GM23248 (cell line): Measurements from ENCODE around the gene SLC35F5. TPM values are rescaled to one million over a fixed set of nuclear protein-coding genes. Genes with fewer than 3 reads are reported as not detected.
A peak's percentile ranks its signal among the peaks of the same experiment; 100 is the strongest.

Experiments
- DNase-seq: peaks from one replicate; pipeline ENCODE4 v3.0.0-alpha.2; 2015
- H2AFZ ChIP-seq: fragments of 200-600 bp; sonication (generic); 2 replicates; pipeline ENCODE4 v1.6.1; 2016; ENCODE audit warnings: antibody characterized with exemption
- H3F3A ChIP-seq: fragments of 200-600 bp; sonication (generic); 2 replicates; pipeline ENCODE4 v1.6.1; 2016; ENCODE audit warnings: mild to moderate bottlenecking, antibody characterized with exemption, mixed run types; ENCODE audit not compliant: insufficient read depth
- H3K27ac ChIP-seq: fragments of 200-600 bp; sonication (generic); 2 replicates; pipeline ENCODE4 v1.5.1; 2016; ENCODE audit warnings: mild to moderate bottlenecking
- H3K27me3 ChIP-seq: fragments of 200-600 bp; sonication (generic); replicated peaks from 2 replicates; pipeline ENCODE4 v1.6.1; 2016; ENCODE audit warnings: mild to moderate bottlenecking; ENCODE audit not compliant: insufficient read depth
- H3K36me3 ChIP-seq: fragments of 200-600 bp; sonication (generic); 2 replicates; pipeline ENCODE4 v1.6.1; 2016; ENCODE audit warnings: low read depth, mild to moderate bottlenecking
- H3K4me1 ChIP-seq: fragments of 200-600 bp; sonication (generic); 2 replicates; pipeline ENCODE4 v1.6.1; 2016; ENCODE audit warnings: mild to moderate bottlenecking; ENCODE audit not compliant: insufficient read depth
- H3K4me2 ChIP-seq: fragments of 200-600 bp; sonication (generic); one replicate; pipeline ENCODE4 v1.6.1; 2016; ENCODE audit warnings: mild to moderate bottlenecking; ENCODE audit not compliant: unreplicated experiment
- H3K4me3 ChIP-seq: fragments of 200-600 bp; sonication (generic); 2 replicates; pipeline ENCODE4 v1.5.1; 2016; ENCODE audit warnings: mild to moderate bottlenecking
- H3K79me2 ChIP-seq: fragments of 200-600 bp; sonication (generic); 2 replicates; pipeline ENCODE4 v1.6.1; 2016; ENCODE audit warnings: mild to moderate bottlenecking; ENCODE audit not compliant: insufficient read depth
- H3K9ac ChIP-seq: fragments of 200-600 bp; sonication (generic); 2 replicates; pipeline ENCODE4 v1.6.1; 2016; ENCODE audit warnings: mild to moderate bottlenecking
- H3K9me2 ChIP-seq: fragments of 200-600 bp; sonication (generic); 2 replicates; pipeline ENCODE4 v1.6.1; 2016; ENCODE audit warnings: mixed run types, mild to moderate bottlenecking, moderate library complexity; ENCODE audit not compliant: insufficient read depth
- H3K9me3 ChIP-seq: fragments of 200-600 bp; sonication (generic); one replicate; pipeline ENCODE4 v1.6.1; 2017; ENCODE audit warnings: low read depth
- H4K20me1 ChIP-seq: fragments of 200-600 bp; sonication (generic); 2 replicates; pipeline ENCODE4 v1.6.0; 2016; ENCODE audit not compliant: insufficient read depth
- EZH2 ChIP-seq: fragments of 200-600 bp; sonication (generic); IDR thresholded peaks from 2 replicates; pipeline ENCODE4 v1.6.1; 2018; ENCODE audit warnings: antibody characterized with exemption, mild to moderate bottlenecking; ENCODE audit not compliant: insufficient read depth, poor library complexity, severe bottlenecking
- EZH2phosphoT487 ChIP-seq: fragments of 200-600 bp; sonication (generic); IDR thresholded peaks from 2 replicates; pipeline ENCODE4 v1.6.1; 2018; ENCODE audit warnings: antibody characterized with exemption, moderate library complexity, mild to moderate bottlenecking, low read depth; ENCODE audit not compliant: insufficient read depth
- WGBS, 2 experiments: methylation state at CpG; one replicate each; pipeline ENCODE4 v1.1.6; 2015 to 2017; ENCODE audit warnings: low lambda C conversion rate in 2 of 2, low coverage in 1 of 2; ENCODE audit errors: missing lambda C conversion rate in 2 of 2; 5-methylcytosine and 5-hydroxymethylcytosine counted together
- in situ Hi-C: fragments of 300-500 bp; cut with MboI; formaldehyde crosslinking; loops from 2 replicates; pipeline ENCODE4 v1.15.0; 2020
- polyA plus RNA-seq: library from polyadenylated mRNA; unstranded; fragments of >200 nt; fragmentation: Nextera tagmentation; extraction: Ambion mirVana; gene quantifications from 2 replicates; pipeline ENCODE4 v1.2.1, GENCODE V29; 2016
- total RNA-seq: library from RNA; depleted of rRNA; stranded (reverse); fragments of >200 nt; shearing (Covaris generic); gene quantifications from 2 replicates; pipeline ENCODE4 v1.2.3, GENCODE V29; 2014

SLC35F5 gene
- total and polyA plus RNA-seq, 2 experiments from 2014 or later = 97.0 to 146 TPM

DNA sequence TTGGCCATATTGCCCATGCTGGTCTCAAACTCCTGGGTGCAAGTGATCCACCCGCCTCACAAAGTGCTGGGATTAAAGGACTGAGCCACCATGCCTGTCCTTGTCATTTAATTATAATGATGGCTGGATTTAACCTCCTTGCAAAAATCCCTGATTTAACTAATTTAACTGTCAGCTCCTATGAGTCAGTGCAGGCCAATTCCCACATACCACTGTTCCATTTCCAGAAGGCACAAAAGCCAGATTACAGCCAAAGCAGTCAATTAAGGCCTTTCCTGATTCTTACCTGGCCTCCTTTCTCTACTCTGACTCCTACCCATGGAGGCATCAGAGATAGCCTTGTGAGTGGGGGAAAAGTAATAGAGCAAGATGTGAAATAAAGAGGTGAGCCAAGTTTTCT, 12.3 kb upstream of the SLC35F5 start:
- in situ Hi-C loops = no loop called here

DNA sequence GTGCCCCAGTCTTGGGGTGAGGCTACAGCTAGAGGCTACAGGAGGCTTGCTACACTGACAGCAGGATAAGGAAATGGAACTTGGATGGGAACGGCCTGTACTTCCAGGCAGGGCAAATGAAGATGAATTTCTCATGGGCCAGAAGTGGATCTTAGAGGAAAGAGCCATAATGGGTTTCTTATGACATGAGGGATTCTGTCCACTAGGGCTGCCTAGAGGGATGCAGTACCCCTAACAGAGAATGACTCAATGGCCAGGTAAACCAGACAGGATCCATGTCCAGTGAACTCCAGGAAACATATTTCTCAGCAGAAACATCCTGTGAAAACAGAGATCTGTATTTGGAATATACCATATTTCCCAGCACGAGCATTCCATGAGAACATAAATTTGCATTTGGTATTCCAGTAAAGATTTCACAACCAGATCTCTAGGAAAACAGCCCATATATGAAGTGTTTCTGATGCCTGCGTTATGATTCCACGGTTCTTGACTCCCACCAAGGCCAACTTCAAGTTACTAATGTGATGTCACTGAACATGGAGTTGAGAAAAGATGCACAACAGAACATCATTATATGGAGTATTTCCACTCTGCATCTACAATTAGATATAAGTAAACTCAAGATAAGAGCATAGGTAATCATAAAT, 11.5 kb upstream of the SLC35F5 start:
- Histone ChIP-seq H3F3A (peaks cover 1% of the 10 kb centered on the region; the same call in 1 of the 2 replicates), H2AFZ (no peak overlapping the region), H3K79me2 (no peaks in the 10 kb centered on the region), H3K27ac (no peak overlapping the region), H3K36me3 (no peaks in the 10 kb centered on the region), H3K9me2 (no peaks in the 10 kb centered on the region; the same call in 1 of the 2 replicates), H3K4me1 (peaks cover 2% of the 10 kb centered on the region), H3K9me3 (no peaks in the 10 kb centered on the region), H3K4me2 (no peak overlapping the region), H3K9ac (no peak overlapping the region), H3K27me3 (no peaks in the 10 kb centered on the region), H4K20me1 (no peaks in the 10 kb centered on the region), H3K4me3 (no peak overlapping the region)
- no peak for TF ChIP-seq EZH2
- TF ChIP-seq EZH2phosphoT487 = no peak
- 85 to 87% methylated on average over 4 of the region's 4 CpGs for WGBS, 2 experiments
- in situ Hi-C loops = no loop called here
- DNase-seq = no peak

More for the DNA sequence above, 12.3 kb upstream of the SLC35F5 start:
- H3K4me2 ChIP-seq = no peak overlapping the region
- H3K27ac ChIP-seq = no peak overlapping the region
- peak overlapping the region; percentile 58; the same call in 1 of the 2 replicates for H2AFZ ChIP-seq
- no peaks in the 10 kb centered on the region; the same call in 1 of the 2 replicates for H3F3A ChIP-seq
- no peak overlapping the region for H3K4me3 ChIP-seq
- no peaks in the 10 kb centered on the region for H3K9me2 ChIP-seq
- H3K4me1 ChIP-seq = no peaks in the 10 kb centered on the region
- peak; percentile 48 for DNase-seq
- WGBS, 2 experiments = 92 to 100% methylated on average over 1 of the region's 1 CpG
- H3K27me3 ChIP-seq = no peaks in the 10 kb centered on the region
- no peaks in the 10 kb centered on the region for H3K79me2 ChIP-seq
- no peaks in the 10 kb centered on the region for H4K20me1 ChIP-seq
- TF ChIP-seq EZH2phosphoT487 = no peak
- TF ChIP-seq EZH2 = no peak
- 0 out of 2 replicates have a peak overlapping the region, but pooled peaks have one; percentile 15 for H3K9ac ChIP-seq
- no peaks in the 10 kb centered on the region for H3K36me3 ChIP-seq
- H3K9me3 ChIP-seq = no peaks in the 10 kb centered on the region

GRCh38 chr2:113765276-113765675, 8.8 kb upstream of the SLC35F5 start:
- Histone ChIP-seq H3K27me3 (no peaks in the 10 kb centered on the region), H3K36me3 (no peaks in the 10 kb centered on the region), H3F3A (peaks cover 26% of the 10 kb centered on the region), H3K79me2 (no peaks in the 10 kb centered on the region), H3K4me3 (no peak overlapping the region), H3K9ac (no peak overlapping the region), H3K9me3 (no peaks in the 10 kb centered on the region), H4K20me1 (no peaks in the 10 kb centered on the region), H3K27ac (no peak overlapping the region), H3K4me1 (peaks cover 28% of the 10 kb centered on the region), H2AFZ (no peak overlapping the region), H3K4me2 (no peak overlapping the region), H3K9me2 (no peaks in the 10 kb centered on the region; the same call in 1 of the 2 replicates)
- TF ChIP-seq EZH2phosphoT487 = no peak
- TF ChIP-seq EZH2 = no peak
- 86 to 89% methylated on average over 4 of the region's 4 CpGs for WGBS, 2 experiments
- no peak for DNase-seq
- in situ Hi-C loops = no loop called here

DNA sequence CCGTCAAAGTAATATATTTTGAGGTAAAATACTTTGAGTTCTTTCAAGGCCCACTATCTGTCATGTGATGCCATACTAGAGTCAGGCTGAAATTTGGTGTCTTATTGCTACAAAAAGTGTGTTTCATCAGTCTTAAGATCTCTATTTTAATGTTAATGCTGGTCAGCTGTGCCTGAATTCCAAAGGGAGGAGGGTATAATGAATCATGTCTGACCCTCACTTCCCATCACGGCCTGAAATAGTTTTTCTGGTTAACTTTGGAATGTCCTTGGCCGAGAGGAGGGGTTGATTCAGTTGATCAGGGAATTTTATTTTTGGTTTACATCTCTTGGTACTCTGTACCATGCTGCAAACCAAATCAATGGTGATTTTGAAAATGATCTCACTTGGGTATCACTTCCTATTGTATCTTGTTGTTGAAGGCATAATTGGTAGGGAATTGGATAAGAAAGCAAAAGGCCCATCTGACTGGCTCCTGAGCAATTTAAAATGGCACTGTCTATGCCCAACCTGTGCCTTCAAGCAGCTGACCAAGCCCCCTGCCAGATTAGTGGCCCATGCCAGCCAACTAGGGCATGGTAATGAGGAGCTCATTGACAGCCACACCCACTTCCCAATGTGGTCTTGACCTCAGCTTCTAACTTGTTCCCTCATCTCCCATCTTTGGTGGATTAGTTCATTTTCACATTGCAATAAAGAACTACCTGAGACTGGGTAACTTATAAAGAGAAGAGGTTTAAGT, 6.1 kb upstream of the SLC35F5 start:
- Histone ChIP-seq H3K27ac (peak overlapping the region; percentile 66), H3K4me3 (0 out of 2 replicates have a peak overlapping the region, but pooled peaks have one; percentile 9)

More for the DNA sequence above, 6.1 kb upstream of the SLC35F5 start:
- 8 to 10% methylated on average over 3 of the region's 3 CpGs for WGBS, 2 experiments
- Histone ChIP-seq H4K20me1 (no peaks in the 10 kb centered on the region), H3K9ac (peak overlapping the region; percentile 15; the same call in 1 of the 2 replicates), H3F3A (peaks cover 31% of the 10 kb centered on the region), H3K4me1 (peaks cover 30% of the 10 kb centered on the region), H3K79me2 (no peaks in the 10 kb centered on the region), H3K4me2 (peak overlapping the region; percentile 57), H3K36me3 (no peaks in the 10 kb centered on the region), H2AFZ (no peak overlapping the region), H3K27me3 (no peaks in the 10 kb centered on the region), H3K9me3 (no peaks in the 10 kb centered on the region), H3K9me2 (no peaks in the 10 kb centered on the region; the same call in 1 of the 2 replicates)
- peak; percentile 84 for DNase-seq
- no peak for TF ChIP-seq EZH2phosphoT487
- TF ChIP-seq EZH2 = no peak
- in situ Hi-C loops = no loop called here
